Colonic mucosa (tissue), 4 donors: ENCODE data around the gene VAV2. TPM values are rescaled to one million over a fixed set of nuclear protein-coding genes. Genes with fewer than 3 reads are reported as not detected.

Experiments
- DNase-seq: peaks from one replicate; pipeline ENCODE4 v3.0.0-alpha.2; 2020
- H3K27ac ChIP-seq: fragments of 200-600 bp; one replicate; pipeline ENCODE4 v1.8.0; 2021
- H3K27me3 ChIP-seq: fragments of 200-600 bp; one replicate; pipeline ENCODE4 v1.8.0; 2021
- H3K36me3 ChIP-seq: fragments of 200-600 bp; one replicate; pipeline ENCODE4 v1.8.0; 2021
- H3K4me1 ChIP-seq: fragments of 200-600 bp; one replicate; pipeline ENCODE4 v1.8.0; 2021; ENCODE audit warnings: mild to moderate bottlenecking
- H3K4me3 ChIP-seq: fragments of 200-600 bp; one replicate; pipeline ENCODE4 v1.8.0; 2021
- H3K9ac ChIP-seq, 2 donors: one replicate each; pipeline ENCODE4 v1.7.0; 2013; ENCODE audit warnings: control low read depth in 2 of 2, low read depth in 2 of 2, low read length in 2 of 2
- H3K9me3 ChIP-seq: fragments of 200-600 bp; one replicate; pipeline ENCODE4 v1.8.0; 2021
- intact Hi-C: fragments of 100-400 bp; cut with DNase I; formaldehyde crosslinking; loops from one replicate; pipeline ENCODE4 v1.14.1; 2022
- total RNA-seq, 2 donors: library from RNA; stranded (reverse); fragmentation: NEBNext Ultra II Directional in 1 of 2; extraction: Animal tissue kit (Norgen Biotek cat#: 25700) in 1 of 2; gene quantifications; one replicate each; pipeline ENCODE4 v1.2.1, GENCODE V29; 2021
- TF ChIP-seq, protein P1 (sequence below): fragments of 200-600 bp; IDR thresholded peaks from one replicate; pipeline ENCODE4 v1.8.0; 2022; ENCODE audit warnings: antibody characterized with exemption, mild to moderate bottlenecking
- donor health status: healthy.
- donor health status: DM: no; HTN: no; CAD: no.
- donor health status: DM: no; HTN: no; CAD: no.

VAV2 gene
- total RNA-seq, 2 donors from 2014 or later: 30.7 to 45.1 TPM

- intact Hi-C loops: loop anchor here (5.0 kb wide), 1 partner anchor 197 kb away; the partner anchor contains the start of gene ADAMTSL2
- TF ChIP-seq, protein P1, sequence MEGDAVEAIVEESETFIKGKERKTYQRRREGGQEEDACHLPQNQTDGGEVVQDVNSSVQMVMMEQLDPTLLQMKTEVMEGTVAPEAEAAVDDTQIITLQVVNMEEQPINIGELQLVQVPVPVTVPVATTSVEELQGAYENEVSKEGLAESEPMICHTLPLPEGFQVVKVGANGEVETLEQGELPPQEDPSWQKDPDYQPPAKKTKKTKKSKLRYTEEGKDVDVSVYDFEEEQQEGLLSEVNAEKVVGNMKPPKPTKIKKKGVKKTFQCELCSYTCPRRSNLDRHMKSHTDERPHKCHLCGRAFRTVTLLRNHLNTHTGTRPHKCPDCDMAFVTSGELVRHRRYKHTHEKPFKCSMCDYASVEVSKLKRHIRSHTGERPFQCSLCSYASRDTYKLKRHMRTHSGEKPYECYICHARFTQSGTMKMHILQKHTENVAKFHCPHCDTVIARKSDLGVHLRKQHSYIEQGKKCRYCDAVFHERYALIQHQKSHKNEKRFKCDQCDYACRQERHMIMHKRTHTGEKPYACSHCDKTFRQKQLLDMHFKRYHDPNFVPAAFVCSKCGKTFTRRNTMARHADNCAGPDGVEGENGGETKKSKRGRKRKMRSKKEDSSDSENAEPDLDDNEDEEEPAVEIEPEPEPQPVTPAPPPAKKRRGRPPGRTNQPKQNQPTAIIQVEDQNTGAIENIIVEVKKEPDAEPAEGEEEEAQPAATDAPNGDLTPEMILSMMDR: no peak
- H3K4me1 ChIP-seq: no peaks in the 10 kb centered on the region
- no peak for DNase-seq
- no peak overlapping the region for H3K27ac ChIP-seq
- H3K36me3 ChIP-seq: no peaks in the 10 kb centered on the region
- H3K4me3 ChIP-seq: no peak overlapping the region
- no peak overlapping the region for H3K9ac ChIP-seq
- no peaks in the 10 kb centered on the region for H3K27me3 ChIP-seq
- no peaks in the 10 kb centered on the region for H3K9me3 ChIP-seq
Measured at GRCh38 chr9:133728856-133729616, 263.1 kb downstream of the VAV2 start.

DNA sequence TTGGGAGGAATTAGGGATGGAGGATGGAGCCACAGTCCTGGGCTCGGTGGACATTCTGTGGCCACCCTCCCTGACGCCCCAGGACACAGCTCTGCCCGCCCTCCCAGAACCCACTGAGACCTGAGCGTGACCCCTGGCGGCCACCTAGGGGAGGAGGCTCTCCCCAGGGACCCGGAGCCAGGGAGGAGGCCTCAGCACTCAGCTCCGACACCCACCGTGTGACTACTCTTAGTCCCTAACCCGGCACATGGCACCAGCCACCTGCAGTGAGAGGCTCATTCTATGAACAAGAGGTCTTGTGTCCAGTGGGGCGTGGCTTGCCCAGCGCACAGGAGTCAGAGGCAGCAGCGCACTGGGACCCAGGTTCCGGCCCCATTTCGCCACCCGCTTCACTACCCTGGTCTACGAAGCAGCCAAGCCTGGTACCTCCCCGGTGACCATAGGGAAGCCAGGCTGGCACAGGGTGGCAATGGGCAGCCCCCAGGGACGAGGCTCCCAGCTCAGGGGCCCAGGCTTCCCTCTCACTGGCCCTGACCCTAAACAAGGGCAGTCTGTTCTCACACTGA is 264.2 kb downstream of the VAV2 start:
- Histone ChIP-seq H3K4me3 (no peak overlapping the region), H3K27me3 (no peaks in the 10 kb centered on the region), H3K9ac (no peak overlapping the region), H3K36me3 (no peaks in the 10 kb centered on the region), H3K9me3 (no peaks in the 10 kb centered on the region), H3K4me1 (no peaks in the 10 kb centered on the region), H3K27ac (no peak overlapping the region)
- intact Hi-C loops: loop anchor here (5.0 kb wide), 1 partner anchor 196 kb away; the partner anchor contains the start of gene ADAMTSL2
- DNase-seq: no peak
- TF ChIP-seq, protein P1: no peak

DNA sequence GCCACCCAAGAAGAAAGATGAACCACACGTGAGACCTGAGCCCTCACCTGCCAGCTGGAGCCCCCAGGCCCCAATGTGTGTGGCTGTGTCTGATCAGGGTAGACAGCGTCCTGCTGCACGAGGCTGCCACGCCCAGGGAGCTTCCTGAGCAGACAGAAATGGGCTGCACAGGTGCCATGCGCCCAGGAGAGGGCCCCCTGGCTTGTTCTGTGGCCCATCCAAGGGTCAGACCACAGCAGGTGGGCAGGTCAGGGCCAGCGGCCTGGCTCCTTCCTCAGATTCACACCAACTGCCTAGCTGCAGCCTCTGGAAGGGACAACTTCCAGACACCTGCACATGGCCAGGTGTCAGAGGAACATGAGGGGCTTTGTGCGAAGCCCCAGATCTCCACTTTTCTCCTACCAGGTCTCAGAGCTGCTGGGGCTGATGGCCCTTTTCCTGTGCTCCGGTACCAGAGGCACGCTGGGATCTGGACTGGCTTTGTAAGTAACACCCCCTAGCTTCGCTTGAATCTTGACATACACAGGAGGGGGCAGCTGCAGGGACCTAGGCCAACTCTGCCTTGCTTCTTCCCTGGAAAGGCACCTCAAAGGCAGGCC is 264.7 kb downstream of the VAV2 start:
- TF ChIP-seq, protein P1: no peak
- Histone ChIP-seq H3K4me3 (no peak overlapping the region), H3K27me3 (no peaks in the 10 kb centered on the region), H3K9me3 (no peaks in the 10 kb centered on the region), H3K27ac (no peak overlapping the region), H3K4me1 (no peaks in the 10 kb centered on the region), H3K36me3 (no peaks in the 10 kb centered on the region), H3K9ac (no peak overlapping the region)
- intact Hi-C loops: loop anchor here (5.0 kb wide), 1 partner anchor 195 kb away; the partner anchor contains the start of gene ADAMTSL2
- no peak for DNase-seq

- no peaks in the 10 kb centered on the region for H3K27me3 ChIP-seq
- no peak overlapping the region for H3K4me3 ChIP-seq
- peak; percentile 46 for DNase-seq
- no peak overlapping the region for H3K9ac ChIP-seq
- no peaks in the 10 kb centered on the region for H3K36me3 ChIP-seq
- H3K9me3 ChIP-seq: no peaks in the 10 kb centered on the region
- H3K27ac ChIP-seq: no peak overlapping the region
- intact Hi-C loops: loop anchor here (5.0 kb wide), 1 partner anchor 194 kb away; the partner anchor contains the start of gene ADAMTSL2
- H3K4me1 ChIP-seq: no peaks in the 10 kb centered on the region
- TF ChIP-seq, protein P1: peak; percentile 45
Measured at GRCh38 chr9:133726401-133727276, 265.5 kb downstream of the VAV2 start.

DNA sequence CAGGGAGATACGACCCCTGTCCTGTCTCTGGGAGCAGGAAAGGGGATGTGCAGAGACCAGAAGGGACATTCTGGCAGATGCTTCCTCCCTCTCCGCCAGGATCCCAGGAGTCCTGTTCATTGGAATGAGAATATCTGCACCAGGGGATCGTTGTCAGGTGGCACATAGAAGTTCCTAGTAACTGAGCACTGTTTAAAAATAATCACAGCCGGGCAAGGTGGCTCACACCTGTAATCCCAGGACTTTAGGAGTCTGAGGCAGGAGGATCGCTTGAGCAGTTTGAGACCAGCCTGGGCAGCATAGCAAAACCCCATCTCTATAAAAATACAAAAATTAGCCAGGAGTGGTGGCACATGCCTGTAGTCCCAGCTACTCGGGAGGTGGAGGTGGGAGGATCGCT is 266.2 kb downstream of the VAV2 start:
- TF ChIP-seq, protein P1: no peak
- Histone ChIP-seq H3K27ac (no peak overlapping the region), H3K9me3 (no peaks in the 10 kb centered on the region), H3K4me1 (no peaks in the 10 kb centered on the region), H3K9ac (no peak overlapping the region), H3K4me3 (no peak overlapping the region), H3K36me3 (no peaks in the 10 kb centered on the region), H3K27me3 (no peaks in the 10 kb centered on the region)
- intact Hi-C loops: loop anchor here (5.0 kb wide), 1 partner anchor 194 kb away; the partner anchor contains the start of gene ADAMTSL2
- no peak for DNase-seq
